ENCODE measurements around the gene PLXNB2.

PLXNB2 gene

GRCh38 chr22:50312371-50312770, 4.9 kb upstream of the PLXNB2 start:
- Histone ChIP-seq H3F3A (ENCODE audit: insufficient read depth, low read length) (no peaks in the 10 kb centered on the region), H3K4me1 (ENCODE audit: insufficient read depth, low read length, severe bottlenecking) (peaks cover 20% of the 10 kb centered on the region), H4K20me1 (ENCODE audit: insufficient read depth, low read length) (no peaks in the 10 kb centered on the region), H3K4me3 (ENCODE audit: low read depth, low read length, poor library complexity, severe bottlenecking) (no peak overlapping the region), H3K9ac (ENCODE audit: low read length) (no peak overlapping the region), H3K4me2 (ENCODE audit: low read length) (no peak overlapping the region), H2AFZ (ENCODE audit: low read length) (no peak overlapping the region), H3K36me3 (ENCODE audit: insufficient read depth, low read length) (no peaks in the 10 kb centered on the region), H3K27ac (ENCODE audit: low read depth, low read length, poor library complexity, severe bottlenecking) (no peak overlapping the region), H3K79me2 (ENCODE audit: insufficient read depth, low read length) (no peaks in the 10 kb centered on the region), H3K27me3 (ENCODE audit: insufficient read depth, low read length) (peaks cover 7% of the 10 kb centered on the region; the same call in 1 of the 2 replicates), H3K9me3 (ENCODE audit: low read length) (no peaks in the 10 kb centered on the region), H3K9me2 (ENCODE audit: low read depth, low read length) (no peaks in the 10 kb centered on the region)
- TF ChIP-seq EZH2 (IDR thresholded peaks at IDR 0.05; ENCODE audit: borderline replicate concordance, low read length) (no peak), CTCF (IDR thresholded peaks at IDR 0.05; ENCODE audit: low read length) (no peak)

- H3F3A ChIP-seq (ENCODE audit: insufficient read depth, low read length): no peaks in the 10 kb centered on the region
- H3K27me3 ChIP-seq (ENCODE audit: insufficient read depth, low read length): peaks cover 9% of the 10 kb centered on the region; the same call in 1 of the 2 replicates
- no peak overlapping the region for H3K9ac ChIP-seq (ENCODE audit: low read length)
- no peak overlapping the region for H3K4me2 ChIP-seq (ENCODE audit: low read length)
- no peaks in the 10 kb centered on the region for H3K9me2 ChIP-seq (ENCODE audit: low read depth, low read length)
- H3K27ac ChIP-seq (ENCODE audit: low read depth, low read length, poor library complexity, severe bottlenecking): no peak overlapping the region
- H2AFZ ChIP-seq (ENCODE audit: low read length): no peak overlapping the region
- H3K36me3 ChIP-seq (ENCODE audit: insufficient read depth, low read length): no peaks in the 10 kb centered on the region
- peaks cover 25% of the 10 kb centered on the region for H3K4me1 ChIP-seq (ENCODE audit: insufficient read depth, low read length, severe bottlenecking)
- H3K79me2 ChIP-seq (ENCODE audit: insufficient read depth, low read length): no peaks in the 10 kb centered on the region
- H4K20me1 ChIP-seq (ENCODE audit: insufficient read depth, low read length): no peaks in the 10 kb centered on the region
- H3K9me3 ChIP-seq (ENCODE audit: low read length): no peaks in the 10 kb centered on the region
- no peak for TF ChIP-seq CTCF (IDR thresholded peaks at IDR 0.05; ENCODE audit: low read length)
- TF ChIP-seq EZH2 (IDR thresholded peaks at IDR 0.05; ENCODE audit: borderline replicate concordance, low read length): no peak
- no peak overlapping the region for H3K4me3 ChIP-seq (ENCODE audit: low read depth, low read length, poor library complexity, severe bottlenecking)
Observed at GRCh38 chr22:50311606-50312351, 4.3 kb upstream of the PLXNB2 start.

GRCh38 chr22:50310949-50311444, 3.6 kb upstream of the PLXNB2 start:
- Histone ChIP-seq H4K20me1 (ENCODE audit: insufficient read depth, low read length) (no peaks in the 10 kb centered on the region), H3K4me3 (ENCODE audit: low read depth, low read length, poor library complexity, severe bottlenecking) (no peak overlapping the region), H3K9me2 (ENCODE audit: low read depth, low read length) (no peaks in the 10 kb centered on the region), H3K27me3 (ENCODE audit: insufficient read depth, low read length) (peaks cover 11% of the 10 kb centered on the region; the same call in 1 of the 2 replicates), H3K79me2 (ENCODE audit: insufficient read depth, low read length) (no peaks in the 10 kb centered on the region), H3K4me2 (ENCODE audit: low read length) (no peak overlapping the region), H3K9ac (ENCODE audit: low read length) (no peak overlapping the region), H3F3A (ENCODE audit: insufficient read depth, low read length) (no peaks in the 10 kb centered on the region), H2AFZ (ENCODE audit: low read length) (no peak overlapping the region), H3K9me3 (ENCODE audit: low read length) (no peaks in the 10 kb centered on the region), H3K36me3 (ENCODE audit: insufficient read depth, low read length) (no peaks in the 10 kb centered on the region), H3K4me1 (ENCODE audit: insufficient read depth, low read length, severe bottlenecking) (peaks cover 31% of the 10 kb centered on the region), H3K27ac (ENCODE audit: low read depth, low read length, poor library complexity, severe bottlenecking) (no peak overlapping the region)
- TF ChIP-seq CTCF (IDR thresholded peaks at IDR 0.05; ENCODE audit: low read length) (no peak), EZH2 (IDR thresholded peaks at IDR 0.05; ENCODE audit: borderline replicate concordance, low read length) (no peak)
